Measurements from ENCODE around the gene PSTPIP1.

- TF ChIP-seq CTCF (CRISPR knock-in tag; IDR thresholded peaks at IDR 0.05) = no peak
- TF ChIP-seq MAFF (IDR thresholded peaks at IDR 0.05; ENCODE audit: low read depth, low read length) = no peak
- TF ChIP-seq PHF8 (CRISPR knock-in tag; IDR thresholded peaks at IDR 0.05) = no peak
- no peak for TF ChIP-seq POLR2AphosphoS5 (IDR thresholded peaks at IDR 0.05; ENCODE audit: low read depth, low read length)
- no peak for TF ChIP-seq ZNF605 (CRISPR knock-in tag; IDR thresholded peaks at IDR 0.05)
- TF ChIP-seq EZH2 (conservative IDR thresholded peaks at IDR 0.05; ENCODE audit: low read depth, low read length) = no peak
- TF ChIP-seq ZNF780A (CRISPR knock-in tag; IDR thresholded peaks at IDR 0.05) = no peak
- TF ChIP-seq ELF3 (CRISPR knock-in tag; IDR thresholded peaks at IDR 0.05) = no peak
These were observed 41.1 kb downstream of the PSTPIP1 start for GRCh38 chr15:77035999-77036471.

All from HepG2 (cell line).